ENCODE measurements around the gene CEP44.

DNA sequence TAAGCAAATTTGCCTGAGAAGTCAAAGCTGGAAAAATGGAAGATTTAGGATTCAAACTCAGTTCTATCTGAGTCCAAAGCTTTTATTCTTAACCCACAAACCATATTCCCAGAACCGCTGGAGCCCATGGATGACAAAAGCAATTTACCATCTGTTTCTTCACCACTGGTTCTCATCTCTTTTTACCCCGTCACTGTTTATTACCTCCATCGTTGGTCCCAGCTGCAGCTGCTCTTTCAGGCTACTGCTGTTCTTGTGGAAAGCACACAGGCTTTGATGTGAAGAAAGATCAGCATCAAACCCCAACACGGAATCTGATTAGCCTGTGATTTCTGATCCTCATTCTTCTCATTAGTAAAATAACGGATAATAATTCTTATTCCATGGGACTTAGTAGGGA, 9.8 kb upstream of the CEP44 start:
- TF ChIP-seq POLR2A (IDR thresholded peaks at IDR 0.05; ENCODE audit: low read length) (no peak), GATA1 (IDR thresholded peaks at IDR 0.05; ENCODE audit: low read depth, low read length) (no peak)

Data from erythroblast (primary cell).